GM19372 (cell line): ENCODE data around the gene SETD4.
A peak's percentile ranks its signal among the peaks of the same experiment; 100 is the strongest.

Experiments
- ATAC-seq: cut with Tn5 transposase; IDR thresholded peaks from one replicate; pipeline ENCODE4 v1.9.1; 2021; ENCODE audit warnings: mild to moderate bottlenecking, low read depth, moderate library complexity; ENCODE audit not compliant: unreplicated experiment

The SETD4 gene

GRCh38 chr21:36022427-36023091 lies 37.8 kb downstream of the SETD4 start:
- ATAC-seq = no peak

- ATAC-seq = peak; percentile 56
Observed at GRCh38 chr21:36021251-36021837, 39.0 kb downstream of the SETD4 start.

DNA sequence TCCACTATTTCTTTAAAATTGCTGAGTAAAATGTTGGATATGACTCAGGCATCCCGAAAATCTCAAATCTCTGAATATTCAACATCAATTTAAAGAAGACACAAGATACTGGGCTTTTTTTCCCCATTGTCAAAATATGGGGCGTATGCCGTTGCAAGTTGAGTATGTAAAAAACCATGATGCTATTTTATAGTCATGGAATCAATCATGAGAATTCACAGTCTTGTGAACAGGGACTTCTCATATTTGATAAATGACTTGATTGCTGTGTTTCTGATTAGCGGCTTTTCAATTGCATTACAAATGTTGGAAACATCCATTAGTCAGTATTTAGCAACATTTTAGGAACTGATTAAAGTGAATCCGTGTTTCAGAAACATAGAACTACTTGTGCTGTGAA lies 45.3 kb downstream of the SETD4 start:
- no peak for ATAC-seq

GRCh38 chr21:36010801-36011200 lies 49.5 kb downstream of the SETD4 start:
- no peak for ATAC-seq

GRCh38 chr21:36008505-36008904 lies 51.8 kb downstream of the SETD4 start:
- no peak for ATAC-seq

DNA sequence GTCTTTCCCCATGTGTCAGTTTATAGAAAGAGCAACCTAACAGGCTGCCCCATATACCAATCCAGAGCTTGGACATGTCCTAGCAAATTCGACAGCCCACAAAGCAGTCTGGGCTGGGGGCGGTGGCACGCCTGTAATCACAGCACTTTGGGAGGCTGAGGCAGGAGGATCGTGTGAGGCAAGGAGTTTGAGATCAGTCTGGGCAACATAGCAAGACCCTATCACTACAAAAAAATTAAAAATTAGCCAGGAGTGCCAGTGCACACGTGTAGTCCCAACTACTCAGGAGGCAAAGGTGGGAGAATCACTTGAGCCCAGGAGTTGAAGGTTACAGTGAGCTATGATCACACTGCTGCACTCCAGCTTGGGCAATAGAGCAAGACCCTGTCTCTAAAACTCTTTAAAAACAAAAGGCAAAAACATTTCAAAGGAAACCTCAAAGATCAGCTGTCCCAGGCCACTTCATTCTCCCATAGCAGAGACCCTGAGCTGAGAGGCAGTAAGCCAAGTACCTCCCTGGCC lies 54.4 kb downstream of the SETD4 start:
- ATAC-seq = no peak

DNA sequence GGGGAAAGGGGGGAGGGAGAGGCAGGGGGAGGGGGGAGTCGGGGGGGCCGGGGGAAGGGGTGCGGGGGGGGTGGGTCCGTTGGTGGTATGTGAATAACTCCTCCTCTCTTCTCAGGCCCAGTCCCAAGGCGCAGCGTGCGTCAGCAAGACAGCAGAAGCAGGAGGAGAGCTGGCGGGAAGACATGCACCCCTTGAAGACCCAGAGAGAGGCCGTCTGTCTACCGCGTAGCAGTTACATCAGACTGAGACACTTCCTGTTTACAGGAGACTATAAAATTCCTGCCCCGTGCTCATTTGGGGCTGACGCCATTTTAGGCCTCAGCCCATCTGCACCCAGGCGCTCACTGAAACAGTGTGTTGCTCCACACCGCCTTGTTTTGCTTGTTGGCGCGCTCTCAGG lies 55.3 kb downstream of the SETD4 start:
- ATAC-seq = no peak

GRCh38 chr21:36004441-36004840 lies 55.9 kb downstream of the SETD4 start:
- ATAC-seq = no peak

GRCh38 chr21:36003776-36004175 lies 56.5 kb downstream of the SETD4 start:
- no peak for ATAC-seq

GRCh38 chr21:35996217-35996616 lies 64.1 kb downstream of the SETD4 start:
- no peak for ATAC-seq

- no peak for ATAC-seq
Observed at GRCh38 chr21:35995522-35996088, 64.7 kb downstream of the SETD4 start.

- ATAC-seq = no peak
Observed at GRCh38 chr21:35994613-35995012, 65.7 kb downstream of the SETD4 start.

DNA sequence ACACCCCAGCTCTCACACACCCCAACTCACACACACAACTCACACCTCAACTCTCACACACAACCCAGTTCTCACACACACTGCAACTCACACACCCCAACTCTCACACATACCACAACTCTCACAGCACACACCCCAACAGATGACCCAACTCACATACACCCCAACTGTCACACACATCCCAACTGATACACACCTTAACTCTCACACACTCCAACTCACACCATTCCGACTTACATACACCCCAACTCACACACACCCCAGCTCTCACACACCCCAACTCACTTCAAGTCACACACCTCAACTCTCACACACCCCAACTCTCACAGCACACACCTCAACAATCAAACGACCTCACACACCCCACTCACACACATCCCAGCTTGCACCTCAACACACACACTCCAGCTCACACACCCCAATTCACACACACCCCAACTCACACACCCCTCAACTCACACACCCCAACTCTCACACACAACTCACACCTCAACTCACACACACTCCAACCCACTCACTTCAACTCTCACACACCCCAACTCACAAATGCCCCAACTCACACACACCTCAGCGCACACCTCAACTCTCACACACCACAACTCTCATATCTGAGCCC lies 66.3 kb downstream of the SETD4 start:
- ATAC-seq = no peak

DNA sequence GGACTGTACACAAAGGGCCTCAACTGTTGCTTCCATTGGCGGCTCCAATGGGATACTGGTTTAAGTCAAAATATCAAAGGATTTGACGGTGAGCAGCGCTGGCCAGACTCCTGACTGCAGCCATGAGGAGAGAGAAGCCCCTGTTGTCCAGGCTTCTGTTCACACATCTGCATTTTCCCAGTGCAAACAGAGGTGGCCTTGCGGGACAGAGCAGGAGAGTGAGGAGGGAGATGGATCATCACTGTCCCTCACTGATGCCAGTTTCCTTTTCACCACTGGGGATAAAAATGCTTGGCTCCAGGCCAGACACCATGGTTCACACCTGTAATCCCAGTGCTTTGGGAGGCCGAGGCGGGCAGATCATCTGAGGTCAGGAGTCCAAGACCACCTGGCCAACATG lies 69.2 kb downstream of the SETD4 start:
- no peak for ATAC-seq

DNA sequence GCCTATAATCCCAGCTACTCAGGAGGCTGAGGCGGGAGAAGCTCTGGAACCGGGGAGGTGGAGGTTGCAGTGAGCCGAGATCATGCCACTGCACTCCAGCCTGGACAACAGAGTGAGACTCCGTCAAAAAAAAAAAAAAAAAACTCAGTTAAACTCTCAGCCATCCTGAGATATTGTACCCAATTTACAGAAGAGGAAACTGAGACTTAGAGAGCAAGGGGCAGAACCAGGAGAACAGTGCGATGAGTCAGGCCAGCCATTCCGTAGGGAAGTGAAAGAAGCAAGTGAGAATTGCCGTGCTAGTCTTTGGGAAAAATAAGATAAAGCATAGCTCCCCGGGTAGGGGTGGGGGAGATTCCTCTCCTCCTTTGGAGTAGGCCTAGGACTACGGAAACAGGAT lies 69.7 kb downstream of the SETD4 start:
- ATAC-seq = no peak

DNA sequence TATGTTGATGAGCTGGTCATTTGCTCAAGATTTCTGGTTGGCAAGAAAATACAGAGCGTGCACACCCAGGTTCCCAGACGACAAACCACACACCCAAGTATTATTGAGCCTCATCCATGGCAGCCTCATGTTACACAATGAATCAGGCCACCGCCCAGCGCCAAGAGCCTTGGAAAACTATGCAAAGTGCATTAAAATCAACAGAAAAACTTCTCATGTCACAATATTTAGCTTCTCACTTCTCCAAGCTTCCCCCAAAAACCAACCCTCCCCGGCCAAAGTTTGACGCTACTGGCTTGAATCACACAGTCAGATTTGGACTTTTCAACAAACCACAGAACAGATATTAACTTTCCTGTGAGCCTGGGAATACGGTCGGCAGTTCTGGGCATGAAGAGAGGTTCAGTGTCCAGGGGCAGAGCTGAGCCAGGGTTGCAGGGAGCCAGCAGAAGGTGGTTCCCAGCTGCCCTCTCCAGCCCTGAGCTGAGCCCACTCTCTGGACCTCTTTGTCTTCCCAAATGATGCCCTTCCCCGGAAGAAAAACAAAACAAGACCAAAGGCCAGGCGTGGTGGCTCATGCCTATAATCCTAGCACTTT lies 71.1 kb downstream of the SETD4 start:
- no peak for ATAC-seq

GRCh38 chr21:35988416-35989137 lies 71.7 kb downstream of the SETD4 start:
- ATAC-seq = no peak

DNA sequence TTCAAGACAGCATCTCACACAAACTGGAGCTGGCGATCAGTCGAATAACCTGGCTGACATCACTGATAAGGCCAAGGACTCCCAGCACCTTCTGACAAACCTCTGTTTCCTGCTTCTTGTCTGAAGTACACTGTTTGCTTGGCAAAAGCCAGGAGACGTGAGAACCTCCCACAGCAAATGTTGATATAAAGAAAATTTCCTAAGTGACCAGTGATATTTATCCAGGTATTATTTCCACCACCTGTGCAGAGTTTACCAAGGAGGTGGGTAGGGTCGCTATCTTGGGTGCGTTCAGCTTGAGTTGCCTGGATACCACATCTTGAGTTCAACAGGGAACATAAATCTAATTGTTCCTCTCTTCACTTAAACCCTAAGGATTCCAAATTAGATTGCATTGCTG lies 72.9 kb downstream of the SETD4 start:
- ATAC-seq = no peak

GRCh38 chr21:35984654-35985361 lies 75.5 kb downstream of the SETD4 start:
- ATAC-seq = no peak
